ENCODE measurements around the gene NAGK. TPM values are rescaled to one million over a fixed set of nuclear protein-coding genes. Genes with fewer than 3 reads are reported as not detected.
"Not testable (repeated sequence)": the region's sequence is repeated elsewhere in the genome, so short reads cannot be mapped to it uniquely, and the experiment has no call there.

Gene NAGK
- total RNA-seq, 1 donor: 25.7 TPM

GRCh38 chr2:71083297-71083696 is 14.8 kb downstream of the NAGK start:
- not testable (repeated sequence) for H3K27me3 ChIP-seq (ENCODE audit: insufficient read depth, low read length); H3K9me3 ChIP-seq (ENCODE audit: low read depth, low read length); H3K4me3 ChIP-seq (ENCODE audit: low read length)
- H3K4me1 ChIP-seq (ENCODE audit: insufficient read depth, low read length): peaks cover 27% of the 10 kb centered on the region

GRCh38 chr2:71083752-71084312 is 15.4 kb downstream of the NAGK start:
- not testable (repeated sequence) for H3K4me3 ChIP-seq (ENCODE audit: low read length); H3K27me3 ChIP-seq (ENCODE audit: insufficient read depth, low read length); H3K9me3 ChIP-seq (ENCODE audit: low read depth, low read length)
- H3K4me1 ChIP-seq (ENCODE audit: insufficient read depth, low read length): peaks cover 27% of the 10 kb centered on the region

- not testable (repeated sequence) for H3K27me3 ChIP-seq (ENCODE audit: insufficient read depth, low read length); H3K4me3 ChIP-seq (ENCODE audit: low read length); H3K9me3 ChIP-seq (ENCODE audit: low read depth, low read length)
- peaks cover 27% of the 10 kb centered on the region for H3K4me1 ChIP-seq (ENCODE audit: insufficient read depth, low read length)
These were observed 17.0 kb downstream of the NAGK start for GRCh38 chr2:71085325-71086003.

GRCh38 chr2:71089475-71089874 is 21.0 kb downstream of the NAGK start:
- not testable (repeated sequence) for H3K4me1 ChIP-seq (ENCODE audit: insufficient read depth, low read length); H3K4me3 ChIP-seq (ENCODE audit: low read length); H3K27me3 ChIP-seq (ENCODE audit: insufficient read depth, low read length); H3K9me3 ChIP-seq (ENCODE audit: low read depth, low read length)

GRCh38 chr2:71091808-71092207 is 23.4 kb downstream of the NAGK start:
- not testable (repeated sequence) for H3K4me1 ChIP-seq (ENCODE audit: insufficient read depth, low read length); H3K9me3 ChIP-seq (ENCODE audit: low read depth, low read length); H3K4me3 ChIP-seq (ENCODE audit: low read length); H3K27me3 ChIP-seq (ENCODE audit: insufficient read depth, low read length)

- H3K4me1 ChIP-seq (ENCODE audit: insufficient read depth, low read length); H3K27me3 ChIP-seq (ENCODE audit: insufficient read depth, low read length); H3K4me3 ChIP-seq (ENCODE audit: low read length); H3K9me3 ChIP-seq (ENCODE audit: low read depth, low read length): not testable (repeated sequence)
These were observed 24.2 kb downstream of the NAGK start for GRCh38 chr2:71092491-71093260.

GRCh38 chr2:71100195-71100964 is 31.9 kb downstream of the NAGK start:
- Histone ChIP-seq H3K4me1 (ENCODE audit: insufficient read depth, low read length) (peaks cover 4% of the 10 kb centered on the region), H3K9me3 (ENCODE audit: low read depth, low read length) (no peaks in the 10 kb centered on the region), H3K4me3 (ENCODE audit: low read length) (no peak overlapping the region), H3K27me3 (ENCODE audit: insufficient read depth, low read length) (no peaks in the 10 kb centered on the region)

GRCh38 chr2:71101656-71102055 is 33.2 kb downstream of the NAGK start:
- Histone ChIP-seq H3K4me3 (ENCODE audit: low read length) (no peak overlapping the region), H3K27me3 (ENCODE audit: insufficient read depth, low read length) (no peaks in the 10 kb centered on the region), H3K4me1 (ENCODE audit: insufficient read depth, low read length) (peaks cover 4% of the 10 kb centered on the region), H3K9me3 (ENCODE audit: low read depth, low read length) (no peaks in the 10 kb centered on the region)

GRCh38 chr2:71102981-71103681 is 34.7 kb downstream of the NAGK start:
- H3K27me3 ChIP-seq (ENCODE audit: insufficient read depth, low read length): no peaks in the 10 kb centered on the region
- H3K9me3 ChIP-seq (ENCODE audit: low read depth, low read length): no peaks in the 10 kb centered on the region
- H3K4me3 ChIP-seq (ENCODE audit: low read length): no peak overlapping the region
- peaks cover 4% of the 10 kb centered on the region for H3K4me1 ChIP-seq (ENCODE audit: insufficient read depth, low read length)

GRCh38 chr2:71103809-71104208 is 35.4 kb downstream of the NAGK start:
- H3K4me3 ChIP-seq (ENCODE audit: low read length): no peak overlapping the region
- peaks cover 4% of the 10 kb centered on the region for H3K4me1 ChIP-seq (ENCODE audit: insufficient read depth, low read length)
- no peaks in the 10 kb centered on the region for H3K9me3 ChIP-seq (ENCODE audit: low read depth, low read length)
- no peaks in the 10 kb centered on the region for H3K27me3 ChIP-seq (ENCODE audit: insufficient read depth, low read length)

GRCh38 chr2:71106463-71106862 is 38.0 kb downstream of the NAGK start:
- not testable (repeated sequence) for H3K4me1 ChIP-seq (ENCODE audit: insufficient read depth, low read length); H3K4me3 ChIP-seq (ENCODE audit: low read length); H3K9me3 ChIP-seq (ENCODE audit: low read depth, low read length); H3K27me3 ChIP-seq (ENCODE audit: insufficient read depth, low read length)

- H3K27me3 ChIP-seq (ENCODE audit: insufficient read depth, low read length): no peaks in the 10 kb centered on the region
- no peaks in the 10 kb centered on the region for H3K4me1 ChIP-seq (ENCODE audit: insufficient read depth, low read length)
- no peaks in the 10 kb centered on the region for H3K9me3 ChIP-seq (ENCODE audit: low read depth, low read length)
- H3K4me3 ChIP-seq (ENCODE audit: low read length): no peak overlapping the region
These were observed 39.6 kb downstream of the NAGK start for GRCh38 chr2:71108091-71108490.

GRCh38 chr2:71113843-71114242 is 45.4 kb downstream of the NAGK start:
- Histone ChIP-seq H3K4me1 (ENCODE audit: insufficient read depth, low read length) (no peaks in the 10 kb centered on the region), H3K27me3 (ENCODE audit: insufficient read depth, low read length) (no peaks in the 10 kb centered on the region), H3K4me3 (ENCODE audit: low read length) (no peak overlapping the region), H3K9me3 (ENCODE audit: low read depth, low read length) (no peaks in the 10 kb centered on the region)

GRCh38 chr2:71117063-71117462 is 48.6 kb downstream of the NAGK start:
- no peaks in the 10 kb centered on the region for H3K27me3 ChIP-seq (ENCODE audit: insufficient read depth, low read length)
- no peaks in the 10 kb centered on the region for H3K4me1 ChIP-seq (ENCODE audit: insufficient read depth, low read length)
- no peak overlapping the region for H3K4me3 ChIP-seq (ENCODE audit: low read length)
- H3K9me3 ChIP-seq (ENCODE audit: low read depth, low read length): no peaks in the 10 kb centered on the region

GRCh38 chr2:71120195-71120594 is 51.7 kb downstream of the NAGK start:
- Histone ChIP-seq H3K9me3 (ENCODE audit: low read depth, low read length) (no peaks in the 10 kb centered on the region), H3K4me1 (ENCODE audit: insufficient read depth, low read length) (no peaks in the 10 kb centered on the region), H3K27me3 (ENCODE audit: insufficient read depth, low read length) (no peaks in the 10 kb centered on the region), H3K4me3 (ENCODE audit: low read length) (no peak overlapping the region)

All from mononuclear cell (primary cell).